HG02885 (cell line): ENCODE results near the gene TOGARAM2.
"Not testable (repeated sequence)": the region's sequence is repeated elsewhere in the genome, so short reads cannot be mapped to it uniquely, and the experiment has no call there.

Experiments used
- ATAC-seq: cut with Tn5 transposase; IDR thresholded peaks from one replicate; pipeline ENCODE4 v1.9.1; 2021; ENCODE audit warnings: mild to moderate bottlenecking; ENCODE audit not compliant: unreplicated experiment, poor library complexity

Gene TOGARAM2

GRCh38 chr2:28975671-28976070 is 5.4 kb upstream of the TOGARAM2 start:
- ATAC-seq, result no peak

GRCh38 chr2:28976584-28976983 is 4.5 kb upstream of the TOGARAM2 start:
- no peak for ATAC-seq

- no peak for ATAC-seq
Measured at GRCh38 chr2:28977176-28977875, 3.8 kb upstream of the TOGARAM2 start.

GRCh38 chr2:28978001-28978400 is 3.1 kb upstream of the TOGARAM2 start:
- ATAC-seq, result not testable (repeated sequence)

GRCh38 chr2:28978606-28979005 is 2.5 kb upstream of the TOGARAM2 start:
- no peak for ATAC-seq

GRCh38 chr2:28979041-28979440 is 2.1 kb upstream of the TOGARAM2 start:
- ATAC-seq, result no peak

- ATAC-seq, result no peak
Measured at GRCh38 chr2:28979576-28980366, 1.3 kb upstream of the TOGARAM2 start.

GRCh38 chr2:28980368-28981015 is 606 bp upstream of the TOGARAM2 start:
- ATAC-seq, result no peak

- ATAC-seq, result no peak
Measured at GRCh38 chr2:28981620-28982376, 700 bp downstream of the TOGARAM2 start.

- no peak for ATAC-seq
Measured at GRCh38 chr2:28982381-28982950, 1.4 kb downstream of the TOGARAM2 start.

GRCh38 chr2:28986429-28986828 is 5.3 kb downstream of the TOGARAM2 start:
- no peak for ATAC-seq

- ATAC-seq, result no peak
Measured at GRCh38 chr2:28989973-28990372, 8.9 kb downstream of the TOGARAM2 start.

- no peak for ATAC-seq
Measured at GRCh38 chr2:28990445-28990844, 9.3 kb downstream of the TOGARAM2 start.

GRCh38 chr2:28991021-28991420 is 9.9 kb downstream of the TOGARAM2 start:
- ATAC-seq, result no peak

GRCh38 chr2:28991460-28991859 is 10.4 kb downstream of the TOGARAM2 start:
- ATAC-seq, result no peak

- no peak for ATAC-seq
Measured at GRCh38 chr2:28993206-28993960, 12.3 kb downstream of the TOGARAM2 start.

- no peak for ATAC-seq
Measured at GRCh38 chr2:28994074-28994473, 13.0 kb downstream of the TOGARAM2 start.

GRCh38 chr2:28994679-28995078 is 13.6 kb downstream of the TOGARAM2 start:
- ATAC-seq, result no peak
